PC-3 (cell line): ENCODE measurements around the gene MITF. TPM values are rescaled to one million over a fixed set of nuclear protein-coding genes. Genes with fewer than 3 reads are reported as not detected.

Source experiments
- ATAC-seq: fragments of 200-7000 bp; cut with Tn5 transposase; 2 replicates; pipeline ENCODE4 v1.9.1; 2020; ENCODE audit warnings: mild to moderate bottlenecking, moderate library complexity
- BruUV-seq: library from RNA; stranded (reverse); fragments of 400-500 nt; replicated peaks from 2 replicates; lab custom pipeline; 2021; lab: Mats Ljungman, UMichigan
- CTCF ChIA-PET: fragments of 300-600 bp; sonication (Branson Sonifier 250); formaldehyde crosslinking; loops from one replicate; lab custom pipeline; 2022; ENCODE audit warnings: antibody characterized with exemption; lab: Charles Lee
- POLR2A ChIA-PET: fragments of 300-600 bp; sonication (Branson Sonifier 250); formaldehyde crosslinking; loops from one replicate; lab custom pipeline; 2022; ENCODE audit warnings: antibody characterized with exemption; ENCODE audit not compliant: unreplicated experiment; lab: Charles Lee
- DNase-seq: peaks from one replicate; pipeline ENCODE4 v3.0.0-alpha.2; 2015
- H2AFZ ChIP-seq: fragments of 300-600 bp; sonication (generic); 2 replicates; pipeline ENCODE4 v1.6.0; 2016; ENCODE audit warnings: antibody characterized with exemption, low read length
- H3F3A ChIP-seq: fragments of 300-600 bp; sonication (generic); one replicate; pipeline ENCODE4 v1.6.0; 2017; ENCODE audit warnings: antibody characterized with exemption, low read length, control low read depth, mild to moderate bottlenecking; ENCODE audit not compliant: unreplicated experiment
- H3K27ac ChIP-seq: fragments of 300-600 bp; sonication (generic); 2 replicates; pipeline ENCODE4 v1.5.1; 2016; ENCODE audit warnings: mild to moderate bottlenecking, low read length
- H3K27me3 ChIP-seq: fragments of 300-600 bp; sonication (generic); 2 replicates; pipeline ENCODE4 v1.6.1; 2016; ENCODE audit warnings: low read length, mixed read lengths
- H3K36me3 ChIP-seq: fragments of 300-600 bp; sonication (generic); 2 replicates; pipeline ENCODE4 v1.6.1; 2016; ENCODE audit warnings: low read depth, mixed run types, low read length, mixed read lengths
- H3K4me1 ChIP-seq: fragments of 300-600 bp; sonication (generic); 2 replicates; pipeline ENCODE4 v1.5.1; 2016; ENCODE audit warnings: low read length; ENCODE audit not compliant: insufficient read depth
- H3K4me2 ChIP-seq: fragments of 300-600 bp; sonication (generic); 2 replicates; pipeline ENCODE4 v1.6.0; 2016; ENCODE audit warnings: low read length
- H3K4me3 ChIP-seq: fragments of 300-600 bp; sonication (generic); 2 replicates; pipeline ENCODE4 v1.5.1; 2016; ENCODE audit warnings: mild to moderate bottlenecking, low read length, mixed read lengths
- H3K79me2 ChIP-seq: fragments of 300-600 bp; sonication (generic); 2 replicates; pipeline ENCODE4 v1.6.1; 2017; ENCODE audit warnings: low read length, mixed read lengths
- H3K9ac ChIP-seq: fragments of 300-600 bp; sonication (generic); 2 replicates; pipeline ENCODE4 v1.6.0; 2016; ENCODE audit warnings: mild to moderate bottlenecking, low read length
- H3K9me2 ChIP-seq: fragments of 300-600 bp; sonication (generic); replicated peaks from 2 replicates; pipeline ENCODE4 v1.6.1; 2016; ENCODE audit warnings: mixed run types, low read length, mixed read lengths
- H3K9me3 ChIP-seq: fragments of 300-600 bp; sonication (generic); 2 replicates; pipeline ENCODE4 v1.6.1; 2016; ENCODE audit warnings: low read length, mixed read lengths
- H4K20me1 ChIP-seq: fragments of 300-600 bp; sonication (generic); 2 replicates; pipeline ENCODE4 v1.6.1; 2016; ENCODE audit warnings: low read length, mixed read lengths
- EZH2 ChIP-seq: fragments of 300-600 bp; sonication (generic); IDR thresholded peaks from one replicate; pipeline ENCODE4 v1.6.1; 2017; ENCODE audit warnings: antibody characterized with exemption, mild to moderate bottlenecking, low read length; ENCODE audit not compliant: unreplicated experiment
- EZH2phosphoT487 ChIP-seq: fragments of 300-600 bp; sonication (generic); IDR thresholded peaks from 2 replicates; pipeline ENCODE4 v1.6.1; 2018; ENCODE audit warnings: mild to moderate bottlenecking, antibody characterized with exemption, low read length, borderline replicate concordance
- intact Hi-C: fragments of 100-400 bp; cut with micrococcal nuclease; formaldehyde crosslinking; loops from 2 replicates; pipeline ENCODE4 v1.9.0; 2023
- total RNA-seq: library from RNA; depleted of rRNA; stranded (reverse); fragments of >200 nt; gene quantifications from 2 replicates; pipeline ENCODE4 v1.2.3, GENCODE V29; 2014
- TF ChIP-seq, protein P1 (sequence below): fragments of 300-600 bp; sonication (generic); conservative IDR thresholded peaks from 2 replicates; pipeline ENCODE4 v1.5.1; 2017; ENCODE audit warnings: antibody characterized with exemption, low read depth, mild to moderate bottlenecking, low read length

MITF gene
- total RNA-seq, 1 experiment from 2014 or later = 7.6 TPM

- Histone ChIP-seq H3K4me2 (no peak overlapping the region), H3K79me2 (no peaks in the 10 kb centered on the region), H4K20me1 (no peaks in the 10 kb centered on the region), H3F3A (no peaks in the 10 kb centered on the region), H3K27ac (no peak overlapping the region), H3K9me2 (no peaks in the 10 kb centered on the region), H2AFZ (no peak overlapping the region), H3K9me3 (no peaks in the 10 kb centered on the region), H3K36me3 (no peaks in the 10 kb centered on the region), H3K27me3 (no peaks in the 10 kb centered on the region), H3K4me3 (no peak overlapping the region), H3K4me1 (no peaks in the 10 kb centered on the region), H3K9ac (no peak overlapping the region)
- TF ChIP-seq EZH2 (no peak), EZH2phosphoT487 (no peak)
- TF ChIP-seq, protein P1, sequence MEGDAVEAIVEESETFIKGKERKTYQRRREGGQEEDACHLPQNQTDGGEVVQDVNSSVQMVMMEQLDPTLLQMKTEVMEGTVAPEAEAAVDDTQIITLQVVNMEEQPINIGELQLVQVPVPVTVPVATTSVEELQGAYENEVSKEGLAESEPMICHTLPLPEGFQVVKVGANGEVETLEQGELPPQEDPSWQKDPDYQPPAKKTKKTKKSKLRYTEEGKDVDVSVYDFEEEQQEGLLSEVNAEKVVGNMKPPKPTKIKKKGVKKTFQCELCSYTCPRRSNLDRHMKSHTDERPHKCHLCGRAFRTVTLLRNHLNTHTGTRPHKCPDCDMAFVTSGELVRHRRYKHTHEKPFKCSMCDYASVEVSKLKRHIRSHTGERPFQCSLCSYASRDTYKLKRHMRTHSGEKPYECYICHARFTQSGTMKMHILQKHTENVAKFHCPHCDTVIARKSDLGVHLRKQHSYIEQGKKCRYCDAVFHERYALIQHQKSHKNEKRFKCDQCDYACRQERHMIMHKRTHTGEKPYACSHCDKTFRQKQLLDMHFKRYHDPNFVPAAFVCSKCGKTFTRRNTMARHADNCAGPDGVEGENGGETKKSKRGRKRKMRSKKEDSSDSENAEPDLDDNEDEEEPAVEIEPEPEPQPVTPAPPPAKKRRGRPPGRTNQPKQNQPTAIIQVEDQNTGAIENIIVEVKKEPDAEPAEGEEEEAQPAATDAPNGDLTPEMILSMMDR = no peak
- DNase-seq = no peak
- CTCF ChIA-PET = no interaction called here
- intact Hi-C loops = no loop called here
- ATAC-seq = no peak
- POLR2A ChIA-PET = no interaction called here
- no TSS peak for BruUV-seq
Measured at GRCh38 chr3:69976021-69976420, 236.8 kb downstream of the MITF start.

GRCh38 chr3:69983546-69984265 is 244.4 kb downstream of the MITF start:
- Histone ChIP-seq H3F3A (no peaks in the 10 kb centered on the region), H3K36me3 (no peaks in the 10 kb centered on the region), H3K79me2 (no peaks in the 10 kb centered on the region), H3K9me3 (no peaks in the 10 kb centered on the region), H4K20me1 (no peaks in the 10 kb centered on the region), H2AFZ (no peak overlapping the region), H3K27ac (no peak overlapping the region), H3K4me2 (no peak overlapping the region), H3K9ac (no peak overlapping the region), H3K4me1 (no peaks in the 10 kb centered on the region), H3K27me3 (no peaks in the 10 kb centered on the region), H3K9me2 (no peaks in the 10 kb centered on the region), H3K4me3 (no peak overlapping the region)
- intact Hi-C loops = no loop called here
- ChIA-PET CTCF (no interaction called here), POLR2A (no interaction called here)
- no peak for DNase-seq
- TF ChIP-seq, protein P1 = no peak
- TF ChIP-seq EZH2phosphoT487 (no peak), EZH2 (no peak)
- BruUV-seq = no TSS peak
- no peak for ATAC-seq

GRCh38 chr3:69985266-69985665 is 246.0 kb downstream of the MITF start:
- ATAC-seq (peak; percentile 65), DNase-seq (peak; percentile 38)
- TF ChIP-seq EZH2phosphoT487 = no peak
- no peak overlapping the region for H3K9ac ChIP-seq
- ChIA-PET CTCF (no interaction called here), POLR2A (no interaction called here)
- H3K4me2 ChIP-seq = no peak overlapping the region
- no peaks in the 10 kb centered on the region for H3K9me2 ChIP-seq
- no peak overlapping the region for H3K27ac ChIP-seq
- H2AFZ ChIP-seq = no peak overlapping the region
- H3F3A ChIP-seq = no peaks in the 10 kb centered on the region
- H3K4me1 ChIP-seq = no peaks in the 10 kb centered on the region
- no peaks in the 10 kb centered on the region for H3K36me3 ChIP-seq
- H3K4me3 ChIP-seq = no peak overlapping the region
- H3K9me3 ChIP-seq = no peaks in the 10 kb centered on the region
- intact Hi-C loops = no loop called here
- no peaks in the 10 kb centered on the region for H3K27me3 ChIP-seq
- no peaks in the 10 kb centered on the region for H3K79me2 ChIP-seq
- BruUV-seq = no TSS peak
- no peaks in the 10 kb centered on the region for H4K20me1 ChIP-seq
